Mesenchymal stem cell (in vitro differentiated cells and primary cell): Measurements from ENCODE around the gene ZGPAT.

ENCODE experiments used
- DNase-seq: peaks from one replicate; pipeline ENCODE4 v3.0.0-alpha.2; 2013
- H2AFZ ChIP-seq: one replicate; pipeline ENCODE4 v1.6.1; 2013; ENCODE audit warnings: low read depth, mild to moderate bottlenecking, control low read depth, inconsistent platforms, low read length, moderate library complexity
- H2AK5ac ChIP-seq: 2 replicates; pipeline ENCODE4 v1.6.1; 2013; ENCODE audit warnings: low read length, moderate library complexity, mild to moderate bottlenecking, inconsistent platforms; ENCODE audit not compliant: severe bottlenecking
- H2BK120ac ChIP-seq: one replicate; pipeline ENCODE4 v1.6.1; 2013; ENCODE audit warnings: low read depth, mild to moderate bottlenecking, inconsistent platforms, low read length, moderate library complexity
- H2BK12ac ChIP-seq, 2 experiments: one replicate each; pipeline ENCODE4 v1.6.1; 2013; ENCODE audit warnings: inconsistent platforms in 2 of 2, low read length in 2 of 2, mild to moderate bottlenecking in 2 of 2, moderate library complexity in 2 of 2, control low read depth in 1 of 2
- H2BK15ac ChIP-seq: one replicate; pipeline ENCODE4 v1.6.1; 2013; ENCODE audit warnings: mild to moderate bottlenecking, low read depth, inconsistent platforms; ENCODE audit not compliant: poor library complexity, severe bottlenecking
- H2BK5ac ChIP-seq: 2 replicates; pipeline ENCODE4 v1.6.1; 2013; ENCODE audit warnings: low read depth, mild to moderate bottlenecking, low read length, control low read depth, inconsistent platforms; ENCODE audit not compliant: poor library complexity, severe bottlenecking
- H3K14ac ChIP-seq, 2 experiments: one replicate each; pipeline ENCODE4 v1.6.1; 2013; ENCODE audit warnings: inconsistent platforms in 2 of 2, low read length in 2 of 2, control low read depth in 1 of 2, mild to moderate bottlenecking in 1 of 2, moderate library complexity in 1 of 2
- H3K18ac ChIP-seq, 2 experiments: one replicate each; pipeline ENCODE4 v1.6.1; 2013; ENCODE audit warnings: inconsistent platforms in 2 of 2, low read length in 2 of 2, control low read depth in 1 of 2, low read depth in 1 of 2, mild to moderate bottlenecking in 1 of 2
- H3K23ac ChIP-seq, 2 experiments: one replicate each; pipeline ENCODE4 v1.6.1; 2013; ENCODE audit warnings: inconsistent platforms in 2 of 2, low read length in 2 of 2, mild to moderate bottlenecking in 2 of 2, moderate library complexity in 2 of 2, control low read depth in 1 of 2
- H3K27ac ChIP-seq: 2 replicates; pipeline ENCODE4 v1.5.1; 2013; ENCODE audit warnings: mild to moderate bottlenecking, moderate library complexity, low read length, control low read depth, inconsistent platforms; ENCODE audit not compliant: poor library complexity, severe bottlenecking
- H3K27me3 ChIP-seq, 2 experiments: 2 replicates each; pipeline versions ENCODE4 v1.6.1 to v1.7.0; 2013; ENCODE audit warnings: low read length in 2 of 2, mild to moderate bottlenecking in 2 of 2, moderate library complexity in 2 of 2, control low read depth in 1 of 2, inconsistent platforms in 1 of 2; ENCODE audit not compliant: control insufficient read depth in 1 of 2, insufficient read depth in 1 of 2
- H3K36me3 ChIP-seq, 2 experiments: 2 replicates each; pipeline versions ENCODE4 v1.6.1 to v1.7.0; 2013; ENCODE audit warnings: low read length in 2 of 2, control low read depth in 1 of 2, inconsistent platforms in 1 of 2, low read depth in 1 of 2, mild to moderate bottlenecking in 1 of 2; ENCODE audit not compliant: insufficient read depth in 2 of 2, control insufficient read depth in 1 of 2
- H3K4ac ChIP-seq, 2 experiments: one replicate each; pipeline ENCODE4 v1.6.1; 2013; ENCODE audit warnings: inconsistent platforms in 2 of 2, low read length in 2 of 2, mild to moderate bottlenecking in 2 of 2, moderate library complexity in 2 of 2, control low read depth in 1 of 2, low read depth in 1 of 2
- H3K4me1 ChIP-seq: 2 replicates; pipeline ENCODE4 v1.6.1; 2013; ENCODE audit warnings: low read depth, low read length, control low read depth; ENCODE audit not compliant: control insufficient read depth, insufficient read depth
- H3K4me2 ChIP-seq: 2 replicates; pipeline ENCODE4 v1.6.1; 2013; ENCODE audit warnings: low read length, mild to moderate bottlenecking, inconsistent platforms; ENCODE audit not compliant: poor library complexity, severe bottlenecking
- H3K4me3 ChIP-seq, 2 experiments: 2 replicates each; pipeline versions ENCODE4 v1.5.1 to v1.7.0; 2013; ENCODE audit warnings: low read length in 2 of 2, mild to moderate bottlenecking in 2 of 2, control low read depth in 1 of 2, low read depth in 1 of 2; ENCODE audit not compliant: insufficient read depth in 1 of 2
- H3K79me1 ChIP-seq: replicated peaks from 2 replicates; pipeline ENCODE4 v1.6.1; 2013; ENCODE audit warnings: mild to moderate bottlenecking, control low read depth, low read length, inconsistent platforms; ENCODE audit not compliant: poor library complexity, severe bottlenecking
- H3K9ac ChIP-seq: 2 replicates; pipeline ENCODE4 v1.7.0; 2013; ENCODE audit warnings: mild to moderate bottlenecking, low read length, moderate library complexity
- H3K9me3 ChIP-seq: 2 replicates; pipeline ENCODE4 v1.7.0; 2013; ENCODE audit warnings: mild to moderate bottlenecking, low read length; ENCODE audit not compliant: control insufficient read depth
- H4K8ac ChIP-seq: one replicate; pipeline ENCODE4 v1.6.1; 2013; ENCODE audit warnings: inconsistent platforms, mild to moderate bottlenecking, low read length, moderate library complexity
- H4K91ac ChIP-seq: one replicate; pipeline ENCODE4 v1.6.1; 2013; ENCODE audit warnings: mild to moderate bottlenecking, low read length, inconsistent platforms
- WGBS: methylation state at CpG from one replicate; pipeline ENCODE4 v1.1.7; 2013; ENCODE audit warnings: mixed read lengths; 5-methylcytosine and 5-hydroxymethylcytosine counted together

Gene ZGPAT

GRCh38 chr20:63747622-63748069 lies 39.8 kb downstream of the ZGPAT start:
- H3K9me3 ChIP-seq = no peaks in the 10 kb centered on the region
- WGBS = 88% methylated on average over 12 of the region's 13 CpGs

GRCh38 chr20:63748070-63748933 lies 40.5 kb downstream of the ZGPAT start:
- Histone ChIP-seq H3K4ac (no peak overlapping the region), H3K36me3 (peaks cover 9 to 59% of the 10 kb centered on the region in 2 experiments), H2BK5ac (no peak overlapping the region), H2BK15ac (no peak overlapping the region), H4K8ac (no peak overlapping the region), H4K91ac (no peak overlapping the region), H2AK5ac (no peak overlapping the region), H3K18ac (no peak overlapping the region), H2BK120ac (no peak overlapping the region), H3K4me1 (no peaks in the 10 kb centered on the region), H3K9me3 (no peaks in the 10 kb centered on the region), H2AFZ (no peak overlapping the region), H3K9ac (no peak overlapping the region), H3K23ac (no peak overlapping the region), H3K14ac (no peak overlapping the region), H3K27me3 (no peaks in the 10 kb centered on the region), H3K4me2 (no peak overlapping the region), H3K79me1 (peaks cover 4% of the 10 kb centered on the region), H3K27ac (no peak overlapping the region), H2BK12ac (no peak overlapping the region), H3K4me3 (no peak overlapping the region)
- no peak for DNase-seq
- 79% methylated on average over 19 of the region's 20 CpGs for WGBS

More at GRCh38 chr20:63747622-63748069, 39.8 kb downstream of the ZGPAT start:
- DNase-seq = no peak
- H3K23ac ChIP-seq = no peak overlapping the region
- H3K4me1 ChIP-seq = peaks cover 2% of the 10 kb centered on the region
- H3K4me2 ChIP-seq = no peak overlapping the region
- no peak overlapping the region for H3K4ac ChIP-seq
- H3K27ac ChIP-seq = no peak overlapping the region
- H3K14ac ChIP-seq = no peak overlapping the region
- H2BK120ac ChIP-seq = no peak overlapping the region
- no peak overlapping the region for H4K8ac ChIP-seq
- no peak overlapping the region for H2BK15ac ChIP-seq
- no peak overlapping the region for H2BK5ac ChIP-seq
- no peaks in the 10 kb centered on the region for H3K27me3 ChIP-seq
- no peak overlapping the region for H3K9ac ChIP-seq
- peaks cover 14 to 62% of the 10 kb centered on the region in 2 experiments for H3K36me3 ChIP-seq
- no peak overlapping the region for H2AFZ ChIP-seq
- H3K79me1 ChIP-seq = peaks cover 2% of the 10 kb centered on the region
- no peak overlapping the region for H3K18ac ChIP-seq
- no peak overlapping the region for H2AK5ac ChIP-seq
- no peak overlapping the region for H2BK12ac ChIP-seq
- no peak overlapping the region for H4K91ac ChIP-seq
- no peak overlapping the region for H3K4me3 ChIP-seq

DNA sequence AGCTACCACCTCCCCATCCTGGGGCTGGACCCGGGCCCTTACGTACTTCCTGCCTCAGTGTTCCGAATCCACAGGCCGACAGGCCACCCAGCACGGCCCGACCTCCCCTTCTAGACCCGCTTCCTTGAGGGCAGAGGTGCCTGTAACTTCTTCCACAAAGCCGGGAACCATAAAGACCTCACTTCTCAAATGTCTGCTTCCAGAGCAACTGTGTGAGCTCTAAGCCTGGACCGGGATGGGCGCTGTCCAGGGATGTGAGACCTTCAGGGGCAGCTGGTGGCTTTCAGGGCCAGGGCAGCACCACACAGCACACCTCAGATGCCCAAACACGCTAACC lies 41.1 kb downstream of the ZGPAT start:
- Histone ChIP-seq H2BK5ac (no peak overlapping the region), H3K4me3 (no peak overlapping the region), H3K36me3 (peaks cover 3 to 57% of the 10 kb centered on the region in 2 experiments), H2AFZ (no peak overlapping the region), H3K79me1 (peaks cover 4% of the 10 kb centered on the region), H2BK12ac (no peak overlapping the region), H3K9ac (no peak overlapping the region), H3K23ac (no peak overlapping the region), H3K4me1 (no peaks in the 10 kb centered on the region), H3K27ac (no peak overlapping the region), H2BK120ac (no peak overlapping the region), H3K9me3 (no peaks in the 10 kb centered on the region), H3K27me3 (no peaks in the 10 kb centered on the region), H3K14ac (no peak overlapping the region), H3K4ac (no peak overlapping the region), H3K4me2 (no peak overlapping the region), H2BK15ac (no peak overlapping the region), H4K8ac (no peak overlapping the region), H3K18ac (no peak overlapping the region), H4K91ac (no peak overlapping the region), H2AK5ac (no peak overlapping the region)
- 90% methylated on average over 11 of the region's 11 CpGs for WGBS
- DNase-seq = no peak

- Histone ChIP-seq H3K23ac (no peak overlapping the region), H3K4me2 (no peak overlapping the region), H4K8ac (no peak overlapping the region), H3K27me3 (no peaks in the 10 kb centered on the region), H2AFZ (no peak overlapping the region), H2BK120ac (no peak overlapping the region), H3K14ac (peak overlapping the region in 1 of 2 experiments; percentile 11), H2BK12ac (no peak overlapping the region), H3K27ac (no peak overlapping the region), H3K4me1 (no peaks in the 10 kb centered on the region), H3K79me1 (peaks cover 7% of the 10 kb centered on the region), H3K9ac (no peak overlapping the region), H2BK15ac (no peak overlapping the region), H2AK5ac (no peak overlapping the region), H3K18ac (no peak overlapping the region), H3K9me3 (no peaks in the 10 kb centered on the region), H3K4ac (no peak overlapping the region), H3K36me3 (peaks cover 0 to 56% of the 10 kb centered on the region in 2 experiments), H2BK5ac (no peak overlapping the region), H4K91ac (no peak overlapping the region), H3K4me3 (no peak overlapping the region)
- no peak for DNase-seq
- WGBS = 95% methylated on average over 16 of the region's 16 CpGs
These were observed 42.0 kb downstream of the ZGPAT start for GRCh38 chr20:63749597-63750508.
